WTC11 (cell line): ENCODE measurements around the gene PLIN1. TPM values are rescaled to one million over a fixed set of nuclear protein-coding genes. Genes with fewer than 3 reads are reported as not detected.
"Not testable (repeated sequence)": the region's sequence is repeated elsewhere in the genome, so short reads cannot be mapped to it uniquely, and the experiment has no call there.

Experiments used
- ATAC-seq: fragments of 200-7000 bp; cut with Tn5 transposase; 2 replicates; pipeline ENCODE4 v1.10.0; 2021; ENCODE audit warnings: mild to moderate bottlenecking, moderate library complexity
- CTCF ChIA-PET: fragments of 300-600 bp; sonication (Branson Sonifier 250); formaldehyde crosslinking; loops from one replicate; lab custom pipeline; 2021; ENCODE audit warnings: antibody characterized with exemption; lab: Charles Lee
- POLR2A ChIA-PET: fragments of 350-600 bp; sonication (Branson Sonifier 250); formaldehyde crosslinking; loops from one replicate; lab custom pipeline; 2021; ENCODE audit warnings: antibody characterized with exemption; lab: Charles Lee
- DNase-seq: peaks from one replicate; pipeline ENCODE4 v3.0.0; 2021; ENCODE audit warnings: low spot score
- H3K27ac Mint-ChIP-seq: 2 replicates; pipeline ENCODE4 v1.8.0; 2021; ENCODE audit warnings: mixed read lengths
- H3K27me3 Mint-ChIP-seq: 2 replicates; pipeline ENCODE4 v1.8.0; 2021; ENCODE audit warnings: low read depth, mild to moderate bottlenecking, moderate library complexity, mixed read lengths
- H3K36me3 Mint-ChIP-seq: 2 replicates; pipeline ENCODE4 v1.8.0; 2021; ENCODE audit warnings: mixed read lengths
- H3K4me1 Mint-ChIP-seq: 2 replicates; pipeline ENCODE4 v1.8.0; 2022; ENCODE audit warnings: mixed read lengths
- H3K4me3 Mint-ChIP-seq: 2 replicates; pipeline ENCODE4 v1.8.0; 2021; ENCODE audit warnings: mild to moderate bottlenecking, moderate library complexity, mixed read lengths
- H3K9me3 Mint-ChIP-seq: 2 replicates; pipeline ENCODE4 v1.8.0; 2021; ENCODE audit warnings: mixed read lengths
- ARID4B ChIP-seq: sonication (generic); formaldehyde crosslinking; IDR thresholded peaks from 2 replicates; pipeline ENCODE4 v1.8.0; 2023; ENCODE audit warnings: missing genetic modification reagents, mild to moderate bottlenecking, borderline replicate concordance
- FOXP4 ChIP-seq: sonication (generic); formaldehyde crosslinking; IDR thresholded peaks from 2 replicates; pipeline ENCODE4 v1.8.0; 2022; ENCODE audit warnings: mild to moderate bottlenecking, missing genetic modification reagents
- HMGXB4 ChIP-seq: sonication (generic); formaldehyde crosslinking; IDR thresholded peaks from 2 replicates; pipeline ENCODE4 v1.8.1; 2023; ENCODE audit warnings: mild to moderate bottlenecking, moderate library complexity, missing genetic modification reagents
- JUN ChIP-seq: sonication (generic); formaldehyde crosslinking; IDR thresholded peaks from 2 replicates; pipeline ENCODE4 v1.8.0; 2023; ENCODE audit warnings: mild to moderate bottlenecking, missing genetic modification reagents
- KAT7 ChIP-seq: sonication (generic); formaldehyde crosslinking; IDR thresholded peaks from 2 replicates; pipeline ENCODE4 v1.8.1; 2023; ENCODE audit warnings: missing genetic modification reagents, mild to moderate bottlenecking, borderline replicate concordance
- MAX ChIP-seq: sonication (generic); formaldehyde crosslinking; IDR thresholded peaks from 2 replicates; pipeline ENCODE4 v1.8.0; 2022; ENCODE audit warnings: mild to moderate bottlenecking, missing genetic modification reagents
- SP1 ChIP-seq: sonication (generic); formaldehyde crosslinking; conservative IDR thresholded peaks from 2 replicates; pipeline ENCODE4 v1.8.1; 2022; ENCODE audit warnings: missing genetic modification reagents
- STAT6 ChIP-seq: sonication (generic); formaldehyde crosslinking; conservative IDR thresholded peaks from 2 replicates; pipeline ENCODE4 v1.8.1; 2023; ENCODE audit warnings: mild to moderate bottlenecking, low read depth, missing genetic modification reagents, moderate library complexity
- TCF7 ChIP-seq: sonication (generic); formaldehyde crosslinking; IDR thresholded peaks from 2 replicates; pipeline ENCODE4 v1.8.0; 2022; ENCODE audit warnings: mild to moderate bottlenecking, low read depth, missing genetic modification reagents, moderate library complexity
- USF2 ChIP-seq: sonication (generic); formaldehyde crosslinking; IDR thresholded peaks from 2 replicates; pipeline ENCODE4 v1.8.1; 2023; ENCODE audit warnings: mild to moderate bottlenecking, missing genetic modification reagents, moderate library complexity
- ZNF121 ChIP-seq: sonication (generic); formaldehyde crosslinking; IDR thresholded peaks from 2 replicates; pipeline ENCODE4 v1.8.0; 2023; ENCODE audit warnings: missing genetic modification reagents
- ZNF138 ChIP-seq: sonication (generic); formaldehyde crosslinking; conservative IDR thresholded peaks from 2 replicates; pipeline ENCODE4 v1.8.1; 2022; ENCODE audit warnings: mild to moderate bottlenecking, moderate library complexity, missing genetic modification reagents
- ZNF317 ChIP-seq: sonication (generic); formaldehyde crosslinking; IDR thresholded peaks from 2 replicates; pipeline ENCODE4 v1.8.1; 2023; ENCODE audit warnings: low read depth, mild to moderate bottlenecking, moderate library complexity, missing genetic modification reagents, borderline replicate concordance
- total RNA-seq: library from RNA; stranded (reverse); gene quantifications from 3 replicates; pipeline ENCODE4 v1.2.3, GENCODE V29; 2021

The PLIN1 gene
- total RNA-seq, 1 experiment from 2014 or later = 0.70 TPM

- CTCF ChIA-PET = interaction anchor here (1.0 to 2.1 kb wide), 4 partner anchors 17 to 70 kb away, joined by 3 to 8 read pairs (median 4); no protein-coding TSS in a partner anchor
- Mint-ChIP-seq H3K9me3 (no peaks in the 10 kb centered on the region), H3K27ac (no peak within 1 kb of the TSS), H3K36me3 (no peaks in the 10 kb centered on the region), H3K27me3 (peaks cover 33% of the 10 kb centered on the region), H3K4me1 (peaks cover 4% of the 10 kb centered on the region; the same call in 1 of the 2 replicates), H3K4me3 (peak within 1 kb of the TSS; percentile 85)
- TF ChIP-seq MAX (CRISPR knock-in tag) (peak; percentile 22; the same call in 1 of the 2 replicates), JUN (CRISPR knock-in tag) (no peak), USF2 (CRISPR knock-in tag) (peak; percentile 31; the same call in 1 of the 2 replicates), KAT7 (CRISPR knock-in tag) (no peak), TCF7 (CRISPR knock-in tag) (no peak), SP1 (CRISPR knock-in tag) (peak; percentile 36; the same call in 1 of the 2 replicates), ZNF317 (CRISPR knock-in tag) (no peak), HMGXB4 (CRISPR knock-in tag) (no peak; the same call in 1 of the 2 replicates), ZNF121 (CRISPR knock-in tag) (no peak), ZNF138 (CRISPR knock-in tag) (no peak), ARID4B (CRISPR knock-in tag) (no peak), STAT6 (CRISPR knock-in tag) (no peak), FOXP4 (CRISPR knock-in tag) (peak; percentile 36; the same call in 1 of the 2 replicates)
- POLR2A ChIA-PET = interaction anchor here (0.6 to 1.0 kb wide), 2 partner anchors 12 to 981 kb away, joined by 3 read pairs; no protein-coding TSS in a partner anchor
- DNase-seq (peak; percentile 91), ATAC-seq (peak; percentile 98)
Observed at GRCh38 chr15:89690276-89691218, 11.4 kb upstream of the PLIN1 start, which contains the start of the genes PEX11A and WDR93. TSS of gene PEX11A (minus strand) at chr15:89690754. CDS start at chr15:89690632, 122 bp downstream. TSS of gene WDR93 (plus strand) at chr15:89690811. CDS start at chr15:89701747, 10,936 bp downstream.

- H3K4me1 Mint-ChIP-seq, H3K36me3 Mint-ChIP-seq, H3K9me3 Mint-ChIP-seq, DNase-seq, POLR2A ChIA-PET, ATAC-seq, H3K27ac Mint-ChIP-seq: not testable (repeated sequence)
- CTCF ChIA-PET = interaction anchor here (2.1 kb wide), 1 partner anchor 17 kb away, joined by 8 read pairs; no protein-coding TSS in a partner anchor
- Mint-ChIP-seq H3K4me3 (peak overlapping the region; percentile 85), H3K27me3 (peaks cover 29% of the 10 kb centered on the region)
Observed at GRCh38 chr15:89689930-89690275, 10.7 kb upstream of the PLIN1 start.
